Tibial nerve (tissue), 3 donors: ENCODE measurements around the gene MAN1B1.
"Not testable (repeated sequence)": the region's sequence is repeated elsewhere in the genome, so short reads cannot be mapped to it uniquely, and the experiment has no call there.

ENCODE experiments used
- POLR2A ChIP-seq, 2 donors: fragments of 450-650 bp; IDR thresholded peaks; one replicate each; pipeline ENCODE4 v1.6.1; 2017; ENCODE audit warnings: antibody characterized with exemption in 2 of 2, mild to moderate bottlenecking in 2 of 2, moderate library complexity in 2 of 2
- TF ChIP-seq, protein P1 (sequence below), 5 experiments: fragments of 200-600 bp in 3 of 5; fragments of 450-650 bp in 2 of 5; sonication (generic) in 3 of 5; IDR thresholded peaks; one replicate each; pipeline ENCODE4 v1.5.1; 2016 to 2019; ENCODE audit warnings: antibody characterized with exemption in 5 of 5, mild to moderate bottlenecking in 3 of 5, moderate library complexity in 2 of 5

DNA sequence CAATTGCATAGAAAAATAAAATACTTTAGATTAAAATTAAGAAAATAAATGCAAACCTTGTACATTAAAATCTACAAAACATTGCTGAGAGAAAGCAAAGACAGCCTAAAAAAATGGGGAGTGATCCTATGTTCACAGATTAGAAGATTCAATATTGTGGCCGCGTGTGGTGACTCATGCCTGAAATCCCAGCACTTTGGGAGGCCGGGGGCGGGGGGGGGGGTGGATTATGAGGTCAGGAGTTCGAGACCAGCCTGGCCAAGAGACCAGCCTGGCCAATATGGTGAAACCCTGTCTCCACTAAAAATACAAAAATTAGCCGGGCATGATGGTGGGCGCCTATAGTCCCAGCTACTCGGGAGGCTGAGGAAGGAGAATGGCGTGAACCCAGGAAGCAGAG lies 48.4 kb downstream of the MAN1B1 start:
- TF ChIP-seq, protein P1, sequence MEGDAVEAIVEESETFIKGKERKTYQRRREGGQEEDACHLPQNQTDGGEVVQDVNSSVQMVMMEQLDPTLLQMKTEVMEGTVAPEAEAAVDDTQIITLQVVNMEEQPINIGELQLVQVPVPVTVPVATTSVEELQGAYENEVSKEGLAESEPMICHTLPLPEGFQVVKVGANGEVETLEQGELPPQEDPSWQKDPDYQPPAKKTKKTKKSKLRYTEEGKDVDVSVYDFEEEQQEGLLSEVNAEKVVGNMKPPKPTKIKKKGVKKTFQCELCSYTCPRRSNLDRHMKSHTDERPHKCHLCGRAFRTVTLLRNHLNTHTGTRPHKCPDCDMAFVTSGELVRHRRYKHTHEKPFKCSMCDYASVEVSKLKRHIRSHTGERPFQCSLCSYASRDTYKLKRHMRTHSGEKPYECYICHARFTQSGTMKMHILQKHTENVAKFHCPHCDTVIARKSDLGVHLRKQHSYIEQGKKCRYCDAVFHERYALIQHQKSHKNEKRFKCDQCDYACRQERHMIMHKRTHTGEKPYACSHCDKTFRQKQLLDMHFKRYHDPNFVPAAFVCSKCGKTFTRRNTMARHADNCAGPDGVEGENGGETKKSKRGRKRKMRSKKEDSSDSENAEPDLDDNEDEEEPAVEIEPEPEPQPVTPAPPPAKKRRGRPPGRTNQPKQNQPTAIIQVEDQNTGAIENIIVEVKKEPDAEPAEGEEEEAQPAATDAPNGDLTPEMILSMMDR (IDR thresholded peaks at IDR 0.05), result not testable (repeated sequence)
- not testable (repeated sequence) for TF ChIP-seq POLR2A (IDR thresholded peaks at IDR 0.05)
